ENCODE results near the gene MAPKAPK2.
A peak's percentile ranks its signal among the peaks of the same experiment; 100 is the strongest.

The MAPKAPK2 gene

GRCh38 chr1:206661161-206661820, 23.4 kb upstream of the MAPKAPK2 start:
- DNase-seq = no peak

- DNase-seq = no peak
Measured at GRCh38 chr1:206662396-206663092, 22.2 kb upstream of the MAPKAPK2 start.

GRCh38 chr1:206663362-206663761, 21.3 kb upstream of the MAPKAPK2 start:
- DNase-seq = no peak

- peak; percentile 61 for DNase-seq
Measured at GRCh38 chr1:206663832-206664652, 20.7 kb upstream of the MAPKAPK2 start.

- DNase-seq = no peak
Measured at GRCh38 chr1:206664740-206665139, 20.0 kb upstream of the MAPKAPK2 start.

- no peak for DNase-seq
Measured at GRCh38 chr1:206666031-206666561, 18.6 kb upstream of the MAPKAPK2 start.

- no peak for DNase-seq
Measured at GRCh38 chr1:206666954-206667665, 17.6 kb upstream of the MAPKAPK2 start.

- DNase-seq = no peak
Measured at GRCh38 chr1:206668351-206668750, 16.4 kb upstream of the MAPKAPK2 start.

GRCh38 chr1:206668874-206669410, 15.8 kb upstream of the MAPKAPK2 start:
- no peak for DNase-seq

- no peak for DNase-seq
Measured at GRCh38 chr1:206672011-206672688, 12.6 kb upstream of the MAPKAPK2 start.

- peak; percentile 30 for DNase-seq
Measured at GRCh38 chr1:206672844-206673758, 11.6 kb upstream of the MAPKAPK2 start.

- no peak for DNase-seq
Measured at GRCh38 chr1:206674236-206674635, 10.5 kb upstream of the MAPKAPK2 start.

- peak; percentile 99 for DNase-seq
Measured at GRCh38 chr1:206674745-206675175, 9.9 kb upstream of the MAPKAPK2 start.

- DNase-seq = no peak
Measured at GRCh38 chr1:206676499-206676898, 8.2 kb upstream of the MAPKAPK2 start.

- DNase-seq = no peak
Measured at GRCh38 chr1:206678490-206678889, 6.2 kb upstream of the MAPKAPK2 start.

GRCh38 chr1:206679738-206680211, 4.9 kb upstream of the MAPKAPK2 start:
- DNase-seq = no peak

GRCh38 chr1:206680279-206680678, 4.4 kb upstream of the MAPKAPK2 start:
- no peak for DNase-seq

GRCh38 chr1:206681359-206681758, 3.3 kb upstream of the MAPKAPK2 start:
- DNase-seq = no peak

- DNase-seq = no peak
Measured at GRCh38 chr1:206682111-206682510, 2.6 kb upstream of the MAPKAPK2 start.

- DNase-seq = no peak
Measured at GRCh38 chr1:206683313-206683712, 1.4 kb upstream of the MAPKAPK2 start.

GRCh38 chr1:206684003-206684402, 702 bp upstream of the MAPKAPK2 start:
- DNase-seq = no peak
